Liver (tissue), 3 donors: ENCODE measurements around the gene CAPN10.
"Not testable (repeated sequence)": the region's sequence is repeated elsewhere in the genome, so short reads cannot be mapped to it uniquely, and the experiment has no call there.

Experiments used
- ATF3 ChIP-seq: IDR thresholded peaks from 2 replicates; pipeline ENCODE4 v1.6.1; 2016; ENCODE audit warnings: antibody characterized with exemption
- CTCF ChIP-seq: fragments of 150-350 bp; IDR thresholded peaks from 2 replicates; pipeline ENCODE4 v1.5.1; 2017; ENCODE audit warnings: improper control_type of control experiment, low read depth, low read length; ENCODE audit not compliant: missing input control
- EGR1 ChIP-seq, 2 donors: IDR thresholded peaks; 2 replicates each; pipeline ENCODE4 v1.6.1; 2016 to 2018; ENCODE audit warnings: antibody characterized with exemption in 2 of 2, low read depth in 2 of 2
- FOXA2 ChIP-seq: IDR thresholded peaks from 2 replicates; pipeline ENCODE4 v1.6.1; 2016; ENCODE audit warnings: antibody characterized with exemption
- GABPA ChIP-seq, 2 donors: IDR thresholded peaks in 1 of 2; conservative IDR thresholded peaks in 1 of 2; 2 replicates each; pipeline ENCODE4 v1.6.1; 2016; ENCODE audit warnings: antibody characterized with exemption in 2 of 2, mild to moderate bottlenecking in 1 of 2, moderate library complexity in 1 of 2
- HNF4G ChIP-seq: IDR thresholded peaks from 2 replicates; pipeline ENCODE4 v1.6.1; 2016; ENCODE audit warnings: antibody characterized with exemption
- JUND ChIP-seq, 2 donors: IDR thresholded peaks; 2 replicates each; pipeline ENCODE4 v1.6.1; 2016; ENCODE audit warnings: antibody characterized with exemption in 2 of 2
- MAX ChIP-seq: IDR thresholded peaks from 2 replicates; pipeline ENCODE4 v1.6.1; 2016; ENCODE audit warnings: antibody characterized with exemption
- RAD21 ChIP-seq, 2 donors: IDR thresholded peaks; 2 replicates each; pipeline ENCODE4 v1.6.1; 2016; ENCODE audit warnings: antibody characterized with exemption in 2 of 2, mild to moderate bottlenecking in 2 of 2
- REST ChIP-seq: IDR thresholded peaks from 2 replicates; pipeline ENCODE4 v1.6.1; 2016; ENCODE audit warnings: antibody characterized with exemption, mild to moderate bottlenecking
- SP1 ChIP-seq: IDR thresholded peaks from 2 replicates; pipeline ENCODE4 v1.6.1; 2018; ENCODE audit warnings: antibody characterized with exemption, mild to moderate bottlenecking
- TAF1 ChIP-seq: conservative IDR thresholded peaks from 2 replicates; pipeline ENCODE4 v1.6.1; 2016; ENCODE audit warnings: antibody characterized with exemption, mild to moderate bottlenecking
- YY1 ChIP-seq: IDR thresholded peaks from 2 replicates; pipeline ENCODE4 v1.6.1; 2016; ENCODE audit warnings: antibody characterized with exemption, mild to moderate bottlenecking
- donor health status: healthy.
- donor health status: healthy.

- TF ChIP-seq MAX; CTCF; YY1; JUND (IDR thresholded peaks at IDR 0.05); RAD21 (IDR thresholded peaks at IDR 0.05); TAF1; EGR1 (IDR thresholded peaks at IDR 0.05; ENCODE audit: low read depth in 2 of 2); REST; FOXA2; SP1; HNF4G; GABPA (IDR thresholded peaks at IDR 0.05 in 1 of 2, conservative IDR thresholded peaks at IDR 0.05 in 1 of 2); ATF3: not testable (repeated sequence)
Measured at GRCh38 chr2:240563231-240563630, 23.3 kb upstream of the CAPN10 start.
